Measurements from ENCODE around the gene TSHR. TPM values are rescaled to one million over a fixed set of nuclear protein-coding genes. Genes with fewer than 3 reads are reported as not detected.

Gene TSHR
- total RNA-seq, 4 donors from 2014 or later, result 0.99 to 1.8 (median 1.1) TPM; not detected in 1

DNA sequence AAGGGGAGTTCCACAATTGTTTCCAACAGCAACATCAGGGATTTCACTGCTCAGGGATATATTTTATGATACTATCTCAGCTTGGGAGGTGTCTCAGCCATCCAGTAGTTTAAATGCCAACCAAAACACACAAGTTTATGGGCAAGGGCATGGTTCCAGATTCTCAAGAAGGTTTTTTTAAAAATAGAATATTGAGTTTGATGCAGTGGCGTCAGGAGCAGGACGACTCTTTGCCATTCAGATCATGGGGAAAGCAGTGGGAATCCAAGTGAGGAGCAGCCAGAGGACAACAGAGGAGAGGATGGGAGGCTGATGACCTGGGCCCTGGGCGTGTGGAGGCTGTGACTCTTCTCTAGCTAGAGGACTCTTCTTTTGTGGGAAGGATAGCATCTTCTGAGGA lies 25.7 kb downstream of the TSHR start:
- whole genome bisulfite sequencing, 2 donors, result 40 to 53% methylated on average over 3 of the region's 3 CpGs
- H3K4me3 ChIP-seq (ENCODE audit: low read depth, poor library complexity, severe bottlenecking), result no peak overlapping the region
- no peak for TF ChIP-seq POLR2A (IDR thresholded peaks at IDR 0.05)
- TF ChIP-seq CTCF (IDR thresholded peaks at IDR 0.05), result no peak
- intact Hi-C loops (cut with DNase I; ENCODE audit: low total_unique reads), result no loop called here
- DNase-seq (ENCODE audit: low spot score in 2 of 2), result no peak

GRCh38 chr14:80981673-80982072 lies 26.3 kb downstream of the TSHR start:
- WGBS, 2 donors, result 83 to 89% methylated on average over 7 of the region's 7 CpGs
- no peak for TF ChIP-seq POLR2A (IDR thresholded peaks at IDR 0.05)
- no peak for DNase-seq (ENCODE audit: low spot score in 2 of 2)
- H3K4me3 ChIP-seq (ENCODE audit: low read depth, poor library complexity, severe bottlenecking), result no peak overlapping the region
- intact Hi-C loops (cut with DNase I; ENCODE audit: low total_unique reads), result no loop called here

DNA sequence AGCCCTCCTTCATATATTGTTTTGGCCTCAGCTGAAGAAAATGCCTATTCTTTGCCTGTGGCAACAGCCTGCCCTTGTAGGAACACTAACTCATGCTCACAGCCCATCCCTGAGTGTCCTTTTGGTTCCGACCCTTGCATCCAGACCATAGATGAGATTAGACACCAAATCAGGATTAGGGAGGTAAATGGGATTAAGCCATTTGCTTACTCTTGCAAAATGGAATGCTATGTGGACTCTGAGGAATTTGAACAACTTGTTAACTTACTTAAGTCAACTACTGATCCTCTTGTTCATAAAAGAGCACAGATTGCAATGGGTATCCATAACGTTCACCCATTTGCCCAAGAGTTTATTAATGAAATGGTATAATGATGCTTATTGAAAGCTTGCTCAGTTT lies 27.3 kb downstream of the TSHR start:
- intact Hi-C loops (cut with DNase I; ENCODE audit: low total_unique reads), result no loop called here
- WGBS, 2 donors, result 90 to 92% methylated on average over 2 of the region's 2 CpGs
- H3K4me3 ChIP-seq (ENCODE audit: low read depth, poor library complexity, severe bottlenecking), result no peak overlapping the region
- DNase-seq (ENCODE audit: low spot score in 2 of 2), result no peak
- TF ChIP-seq POLR2A (IDR thresholded peaks at IDR 0.05) (no peak), CTCF (IDR thresholded peaks at IDR 0.05) (no peak)

- 27% methylated on average over 6 of the region's 6 CpGs for WGBS, 2 donors
- DNase-seq (ENCODE audit: low spot score in 2 of 2), result peak; percentile 64 to 91
- no peak overlapping the region for H3K4me3 ChIP-seq (ENCODE audit: low read depth, poor library complexity, severe bottlenecking)
- TF ChIP-seq CTCF (IDR thresholded peaks at IDR 0.05), result peak in 1 of 3 donors; percentile 67
- TF ChIP-seq POLR2A (IDR thresholded peaks at IDR 0.05), result no peak
- intact Hi-C loops (cut with DNase I; ENCODE audit: low total_unique reads), result no loop called here
Observed at GRCh38 chr14:80987235-80988032, 32.0 kb downstream of the TSHR start.

GRCh38 chr14:80988192-80988591 lies 32.8 kb downstream of the TSHR start:
- no peak for DNase-seq (ENCODE audit: low spot score in 2 of 2)
- WGBS, 2 donors, result 63 to 64% methylated on average over 1 of the region's 1 CpG

More at GRCh38 chr14:80988192-80988591, 32.8 kb downstream of the TSHR start:
- H3K4me3 ChIP-seq (ENCODE audit: low read depth, poor library complexity, severe bottlenecking), result no peak overlapping the region
- TF ChIP-seq CTCF (IDR thresholded peaks at IDR 0.05), result no peak
- no peak for TF ChIP-seq POLR2A (IDR thresholded peaks at IDR 0.05)
- intact Hi-C loops (cut with DNase I; ENCODE audit: low total_unique reads), result no loop called here
